HepG2 (cell line): Measurements from ENCODE around the gene AKR1C4. TPM values are rescaled to one million over a fixed set of nuclear protein-coding genes. Genes with fewer than 3 reads are reported as not detected.
A peak's percentile ranks its signal among the peaks of the same experiment; 100 is the strongest.

Source experiments
- ATF7 ChIP-seq, 2 experiments: fragments of 450-650 bp in 1 of 2; sonication (generic) in 1 of 2; formaldehyde crosslinking in 1 of 2; IDR thresholded peaks; 2 replicates each; pipeline versions ENCODE4 v1.4.0 to v1.6.1; 2016 to 2020; ENCODE audit warnings: antibody characterized with exemption in 1 of 2, mild to moderate bottlenecking in 1 of 2, missing genetic modification reagents in 1 of 2
- CBX5 ChIP-seq: sonication (generic); formaldehyde crosslinking; IDR thresholded peaks from 2 replicates; pipeline ENCODE4 v1.4.0; 2020; ENCODE audit warnings: missing genetic modification reagents, borderline replicate concordance
- ELF4 ChIP-seq: sonication (generic); formaldehyde crosslinking; IDR thresholded peaks from 2 replicates; pipeline ENCODE4 v1.5.0; 2020; ENCODE audit warnings: missing genetic modification reagents, mild to moderate bottlenecking, moderate library complexity, borderline replicate concordance
- HINFP ChIP-seq: sonication (generic); formaldehyde crosslinking; IDR thresholded peaks from 2 replicates; pipeline ENCODE4 v1.4.0; 2020; ENCODE audit warnings: low read depth, mild to moderate bottlenecking, missing genetic modification reagents
- ISL2 ChIP-seq: sonication (generic); formaldehyde crosslinking; IDR thresholded peaks from 2 replicates; pipeline ENCODE4 v1.5.0; 2020; ENCODE audit warnings: missing genetic modification reagents
- MZF1 ChIP-seq: sonication (generic); formaldehyde crosslinking; IDR thresholded peaks from 2 replicates; pipeline ENCODE4 v1.8.1; 2023; ENCODE audit warnings: mild to moderate bottlenecking, missing genetic modification reagents, borderline replicate concordance
- NCOA5 ChIP-seq: sonication (generic); formaldehyde crosslinking; IDR thresholded peaks from 2 replicates; pipeline ENCODE4 v1.4.0; 2020; ENCODE audit warnings: missing genetic modification reagents
- POGZ ChIP-seq: sonication (generic); formaldehyde crosslinking; IDR thresholded peaks from 2 replicates; pipeline ENCODE4 v1.4.0; 2020; ENCODE audit warnings: mild to moderate bottlenecking, missing genetic modification reagents
- POLR2A ChIP-seq, 2 experiments: IDR thresholded peaks; 2 replicates each; pipeline ENCODE4 v1.6.1; 2011; ENCODE audit warnings: low read depth in 2 of 2, low read length in 2 of 2, mild to moderate bottlenecking in 1 of 2, moderate library complexity in 1 of 2; ENCODE audit not compliant: insufficient read depth in 1 of 2
- POLR2AphosphoS5 ChIP-seq: IDR thresholded peaks from 2 replicates; pipeline ENCODE4 v1.6.1; 2012; ENCODE audit warnings: low read depth, low read length
- SETDB1 ChIP-seq: sonication (generic); formaldehyde crosslinking; IDR thresholded peaks from 2 replicates; pipeline ENCODE4 v1.5.1; 2020; ENCODE audit warnings: missing genetic modification reagents, mild to moderate bottlenecking, borderline replicate concordance
- ZBTB49 ChIP-seq: sonication (generic); formaldehyde crosslinking; IDR thresholded peaks from 2 replicates; pipeline ENCODE4 v1.4.0; 2020; ENCODE audit warnings: missing genetic modification reagents, borderline replicate concordance
- ZFP36 ChIP-seq: fragments of 150-350 bp; IDR thresholded peaks from 2 replicates; pipeline ENCODE4 v1.6.1; 2018; ENCODE audit warnings: borderline replicate concordance, low read length, low read depth; ENCODE audit not compliant: partially characterized antibody
- ZNF20 ChIP-seq: sonication (generic); formaldehyde crosslinking; IDR thresholded peaks from 2 replicates; pipeline ENCODE4 v1.4.0; 2020; ENCODE audit warnings: mild to moderate bottlenecking, moderate library complexity, missing genetic modification reagents
- ZNF260 ChIP-seq: sonication (generic); formaldehyde crosslinking; IDR thresholded peaks from 2 replicates; pipeline ENCODE4 v1.4.0; 2020; ENCODE audit warnings: missing genetic modification reagents, low read depth, mild to moderate bottlenecking, borderline replicate concordance
- ZNF317 ChIP-seq: sonication (generic); formaldehyde crosslinking; IDR thresholded peaks from 2 replicates; pipeline ENCODE4 v1.5.0; 2020; ENCODE audit warnings: mild to moderate bottlenecking, missing genetic modification reagents
- ZNF547 ChIP-seq: sonication (generic); formaldehyde crosslinking; IDR thresholded peaks from 2 replicates; pipeline ENCODE4 v1.5.1; 2020; ENCODE audit warnings: mild to moderate bottlenecking, missing genetic modification reagents
- ZNF569 ChIP-seq: sonication (generic); formaldehyde crosslinking; IDR thresholded peaks from 2 replicates; pipeline ENCODE4 v1.5.0; 2020; ENCODE audit warnings: mild to moderate bottlenecking, missing genetic modification reagents, moderate library complexity, borderline replicate concordance
- ZNF570 ChIP-seq: sonication (generic); formaldehyde crosslinking; IDR thresholded peaks from 2 replicates; pipeline ENCODE4 v1.4.0; 2020; ENCODE audit warnings: mild to moderate bottlenecking, missing genetic modification reagents, borderline replicate concordance
- ZNF674 ChIP-seq: sonication (generic); formaldehyde crosslinking; IDR thresholded peaks from 2 replicates; pipeline ENCODE4 v1.5.0; 2020; ENCODE audit warnings: low read depth, mild to moderate bottlenecking, missing genetic modification reagents
- polyA plus RNA-seq, 8 experiments: library from polyadenylated mRNA; depleted of rRNA in 3 of 8; stranded (reverse) in 7 of 8; unstranded in 1 of 8; fragments of >200 nt; fragmentation: Illumina TruSeq in 4 of 8; extraction: Trizol in 4 of 8; gene quantifications; 2 replicates each; pipeline versions ENCODE4 v1.2.1 to v1.2.3, GENCODE V29; 2011 to 2016; ENCODE audit warnings: low read depth in 4 of 8, missing spikeins in 1 of 8, mixed read lengths in 1 of 8; ENCODE audit not compliant: insufficient read depth in 1 of 8
- total RNA-seq, 5 experiments: library from RNA; depleted of rRNA; stranded (reverse); fragments of >200 nt; fragmentation: Illumina TruSeq; extraction: Trizol; gene quantifications; 2 replicates each; pipeline ENCODE4 v1.2.3, GENCODE V29; 2016; ENCODE audit warnings: low read depth in 1 of 5
- TF ChIP-seq, protein P1 (sequence below): sonication (generic); formaldehyde crosslinking; IDR thresholded peaks from 2 replicates; pipeline ENCODE4 v1.4.0; 2020; ENCODE audit warnings: missing genetic modification reagents, borderline replicate concordance

The AKR1C4 gene
- total and polyA plus RNA-seq, 2 of the 13 experiments (the other 11 are each of a cell fraction or from before 2014, with no cell fraction given), result 0.18 to 1.3 TPM

DNA sequence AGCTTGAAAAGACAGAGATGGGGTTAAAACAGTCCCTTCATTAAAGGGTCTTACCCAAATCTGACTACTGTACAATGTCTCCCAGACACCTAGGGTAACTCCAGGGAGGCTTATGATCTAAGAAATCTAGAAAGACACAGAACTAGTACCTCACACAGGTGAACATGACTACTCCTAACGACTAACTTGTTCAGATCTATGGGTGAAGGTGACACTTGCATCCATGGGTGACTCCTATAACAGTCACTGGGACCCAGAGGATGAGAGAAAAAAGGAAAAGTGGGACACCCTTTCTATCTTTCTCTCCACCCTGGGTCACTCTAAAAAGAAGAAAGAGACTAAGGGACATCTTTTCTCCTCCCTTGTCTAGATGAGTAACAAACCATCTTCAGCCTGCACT lies 30.9 kb upstream of the AKR1C4 start (continued):
- TF ChIP-seq, protein P1, sequence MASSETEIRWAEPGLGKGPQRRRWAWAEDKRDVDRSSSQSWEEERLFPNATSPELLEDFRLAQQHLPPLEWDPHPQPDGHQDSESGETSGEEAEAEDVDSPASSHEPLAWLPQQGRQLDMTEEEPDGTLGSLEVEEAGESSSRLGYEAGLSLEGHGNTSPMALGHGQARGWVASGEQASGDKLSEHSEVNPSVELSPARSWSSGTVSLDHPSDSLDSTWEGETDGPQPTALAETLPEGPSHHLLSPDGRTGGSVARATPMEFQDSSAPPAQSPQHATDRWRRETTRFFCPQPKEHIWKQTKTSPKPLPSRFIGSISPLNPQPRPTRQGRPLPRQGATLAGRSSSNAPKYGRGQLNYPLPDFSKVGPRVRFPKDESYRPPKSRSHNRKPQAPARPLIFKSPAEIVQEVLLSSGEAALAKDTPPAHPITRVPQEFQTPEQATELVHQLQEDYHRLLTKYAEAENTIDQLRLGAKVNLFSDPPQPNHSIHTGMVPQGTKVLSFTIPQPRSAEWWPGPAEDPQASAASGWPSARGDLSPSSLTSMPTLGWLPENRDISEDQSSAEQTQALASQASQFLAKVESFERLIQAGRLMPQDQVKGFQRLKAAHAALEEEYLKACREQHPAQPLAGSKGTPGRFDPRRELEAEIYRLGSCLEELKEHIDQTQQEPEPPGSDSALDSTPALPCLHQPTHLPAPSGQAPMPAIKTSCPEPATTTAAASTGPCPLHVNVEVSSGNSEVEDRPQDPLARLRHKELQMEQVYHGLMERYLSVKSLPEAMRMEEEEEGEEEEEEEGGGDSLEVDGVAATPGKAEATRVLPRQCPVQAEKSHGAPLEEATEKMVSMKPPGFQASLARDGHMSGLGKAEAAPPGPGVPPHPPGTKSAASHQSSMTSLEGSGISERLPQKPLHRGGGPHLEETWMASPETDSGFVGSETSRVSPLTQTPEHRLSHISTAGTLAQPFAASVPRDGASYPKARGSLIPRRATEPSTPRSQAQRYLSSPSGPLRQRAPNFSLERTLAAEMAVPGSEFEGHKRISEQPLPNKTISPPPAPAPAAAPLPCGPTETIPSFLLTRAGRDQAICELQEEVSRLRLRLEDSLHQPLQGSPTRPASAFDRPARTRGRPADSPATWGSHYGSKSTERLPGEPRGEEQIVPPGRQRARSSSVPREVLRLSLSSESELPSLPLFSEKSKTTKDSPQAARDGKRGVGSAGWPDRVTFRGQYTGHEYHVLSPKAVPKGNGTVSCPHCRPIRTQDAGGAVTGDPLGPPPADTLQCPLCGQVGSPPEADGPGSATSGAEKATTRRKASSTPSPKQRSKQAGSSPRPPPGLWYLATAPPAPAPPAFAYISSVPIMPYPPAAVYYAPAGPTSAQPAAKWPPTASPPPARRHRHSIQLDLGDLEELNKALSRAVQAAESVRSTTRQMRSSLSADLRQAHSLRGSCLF (CRISPR knock-in tag), result no peak
- 0 out of 2 replicates have a peak, but pooled peaks have one; percentile 28 for TF ChIP-seq POGZ (CRISPR knock-in tag)
- no peak for TF ChIP-seq MZF1 (CRISPR knock-in tag)
- no peak for TF ChIP-seq ZNF570
- no peak for TF ChIP-seq HINFP (CRISPR knock-in tag)
- no peak for TF ChIP-seq ZNF674
- TF ChIP-seq POLR2A (IDR thresholded peaks at IDR 0.05; ENCODE audit: insufficient read depth in 1 of 2, low read depth in 2 of 2, low read length in 2 of 2), result no peak
- TF ChIP-seq SETDB1 (CRISPR knock-in tag), result peak; percentile 96; the same call in 1 of the 2 replicates
- no peak for TF ChIP-seq ZNF260 (CRISPR knock-in tag)
- no peak for TF ChIP-seq ZNF20 (CRISPR knock-in tag)
- TF ChIP-seq ZFP36, result no peak
- TF ChIP-seq NCOA5 (CRISPR knock-in tag), result no peak
- TF ChIP-seq ZBTB49 (CRISPR knock-in tag), result no peak
- peak; percentile 94; the same call in 1 of the 2 replicates for TF ChIP-seq CBX5 (CRISPR knock-in tag)
- TF ChIP-seq ZNF569 (CRISPR knock-in tag), result no peak
- no peak for TF ChIP-seq ZNF547 (CRISPR knock-in tag)
- no peak for TF ChIP-seq ATF7 (IDR thresholded peaks at IDR 0.05)
- no peak for TF ChIP-seq ATF7 (CRISPR knock-in tag; IDR thresholded peaks at IDR 0.05)
- no peak for TF ChIP-seq POLR2AphosphoS5
- no peak for TF ChIP-seq ISL2 (CRISPR knock-in tag)
- TF ChIP-seq ELF4 (CRISPR knock-in tag), result no peak
- TF ChIP-seq ZNF317 (CRISPR knock-in tag), result no peak
